ENCODE data around the gene LUM.

The LUM gene

GRCh38 chr12:91126516-91126915 lies 15.2 kb upstream of the LUM start:
- no peak for TF ChIP-seq CTCF (IDR thresholded peaks at IDR 0.05)

- no peak for TF ChIP-seq CTCF (IDR thresholded peaks at IDR 0.05)
Measured at GRCh38 chr12:91123236-91123916, 12.1 kb upstream of the LUM start.

GRCh38 chr12:91120781-91121180 lies 9.5 kb upstream of the LUM start:
- TF ChIP-seq CTCF (IDR thresholded peaks at IDR 0.05), result no peak

GRCh38 chr12:91119089-91119488 lies 7.8 kb upstream of the LUM start:
- no peak for TF ChIP-seq CTCF (IDR thresholded peaks at IDR 0.05)

GRCh38 chr12:91113621-91114020 lies 2.3 kb upstream of the LUM start:
- no peak for TF ChIP-seq CTCF (IDR thresholded peaks at IDR 0.05)

- no peak for TF ChIP-seq CTCF (IDR thresholded peaks at IDR 0.05)
Measured at GRCh38 chr12:91110311-91110924, 876 bp downstream of the LUM start.

GRCh38 chr12:91109581-91110310 lies 1.5 kb downstream of the LUM start:
- no peak for TF ChIP-seq CTCF (IDR thresholded peaks at IDR 0.05)

Measured in LNCAP (cell line).